HCT116 (cell line): ENCODE results near the gene KMT5C. TPM values are rescaled to one million over a fixed set of nuclear protein-coding genes. Genes with fewer than 3 reads are reported as not detected.

Experiments used
- ATAC-seq: fragments of 200-7000 bp; cut with Tn5 transposase; 2 replicates; pipeline ENCODE4 v1.9.1; 2020; ENCODE audit warnings: mild to moderate bottlenecking, moderate library complexity
- BruUV-seq: library from RNA; stranded (reverse); fragments of 400-500 nt; replicated peaks from 2 replicates; lab custom pipeline; 2021; lab: Mats Ljungman, UMichigan
- CTCF ChIA-PET: fragments of 300-600 bp; sonication (Branson Sonifier 250); formaldehyde crosslinking; loops from one replicate; lab custom pipeline; 2021; ENCODE audit warnings: antibody characterized with exemption; lab: Charles Lee
- POLR2A ChIA-PET: fragments of 300-600, 350-600 bp; sonication (Branson Sonifier 250); formaldehyde crosslinking; loops from one replicate; lab custom pipeline; 2021; ENCODE audit warnings: antibody characterized with exemption; lab: Charles Lee
- RAD21 ChIA-PET, 2 experiments: fragments of 300-600 bp; sonication (Branson Sonifier 250); formaldehyde crosslinking; loops; one replicate each; lab custom pipeline; 2023; ENCODE audit warnings: low total read pairs in 2 of 2; ENCODE audit not compliant: uncharacterized antibody in 2 of 2, unreplicated experiment in 2 of 2, low non-redundant PET in 1 of 2; lab: Charles Lee
- DNase-seq: peaks from one replicate; pipeline ENCODE4 v3.0.0-alpha.2; 2010; ENCODE audit warnings: low read depth, low spot score
- H2AFZ ChIP-seq: fragments of 200-600 bp; shearing (Covaris generic), sonication (generic); 2 replicates; pipeline ENCODE4 v1.6.1; 2017; ENCODE audit warnings: low read depth, mixed run types, mixed read lengths, antibody characterized with exemption, low read length; ENCODE audit not compliant: poor library complexity, severe bottlenecking
- H3K27ac ChIP-seq: 2 replicates; pipeline ENCODE4 v1.5.1; 2012; ENCODE audit warnings: low read depth, low read length
- H3K27me3 ChIP-seq: fragments of 200-600 bp; sonication (generic); 2 replicates; pipeline ENCODE4 v1.6.1; 2016; ENCODE audit warnings: mixed run types, low read length, mixed read lengths; ENCODE audit not compliant: insufficient read depth
- H3K36me3 ChIP-seq, 2 experiments: fragments of 200-500 bp in 1 of 2; fragments of 200-600 bp in 1 of 2; sonication (Bioruptor generic) in 1 of 2; sonication (generic) in 1 of 2; 2 replicates each; pipeline versions ENCODE4 v1.5.1 to v1.6.1; 2014 to 2016; ENCODE audit warnings: low read length in 2 of 2, inconsistent platforms in 1 of 2, mixed read lengths in 1 of 2, mixed run types in 1 of 2; ENCODE audit not compliant: insufficient read depth in 2 of 2, control insufficient read depth in 1 of 2
- H3K4me1 ChIP-seq, 2 experiments: fragments of 200-600 bp in 1 of 2; sonication (generic) in 1 of 2; 2 replicates each; pipeline versions ENCODE4 v1.5.1 to v1.6.1; 2012 to 2017; ENCODE audit warnings: low read length in 2 of 2, inconsistent platforms in 1 of 2, mild to moderate bottlenecking in 1 of 2, mixed read lengths in 1 of 2, mixed run types in 1 of 2, moderate library complexity in 1 of 2; ENCODE audit not compliant: insufficient read depth in 2 of 2, control insufficient read depth in 1 of 2
- H3K4me2 ChIP-seq: fragments of 200-600 bp; sonication (generic); 2 replicates; pipeline ENCODE4 v1.6.1; 2017; ENCODE audit warnings: mixed run types, low read length, mixed read lengths
- H3K4me3 ChIP-seq, 2 experiments: fragments of 200-600 bp in 1 of 2; sonication (generic) in 1 of 2; replicated peaks in 1 of 2; 2 replicates each; pipeline ENCODE4 v1.5.1; 2011 to 2016; ENCODE audit warnings: low read length in 2 of 2, control low read depth in 1 of 2, low read depth in 1 of 2, mild to moderate bottlenecking in 1 of 2, mixed read lengths in 1 of 2, mixed run types in 1 of 2
- H3K79me2 ChIP-seq: fragments of 200-600 bp; sonication (generic); 2 replicates; pipeline ENCODE4 v1.6.1; 2017; ENCODE audit warnings: mild to moderate bottlenecking, mixed run types, low read length, moderate library complexity, mixed read lengths; ENCODE audit not compliant: insufficient read depth
- H3K9ac ChIP-seq: fragments of 200-600 bp; sonication (generic); 2 replicates; pipeline ENCODE4 v1.6.1; 2016; ENCODE audit warnings: low read length, mixed read lengths
- H3K9me2 ChIP-seq: fragments of 200-600 bp; sonication (generic), shearing (Covaris generic); 2 replicates; pipeline ENCODE4 v1.6.1; 2017; ENCODE audit warnings: mixed run types, mild to moderate bottlenecking, moderate library complexity; ENCODE audit not compliant: insufficient read depth
- H3K9me3 ChIP-seq, 2 experiments: fragments of 200-500 bp in 1 of 2; fragments of 200-600 bp in 1 of 2; sonication (Bioruptor generic) in 1 of 2; sonication (generic) in 1 of 2; 2 replicates each; pipeline ENCODE4 v1.6.1; 2014 to 2017; ENCODE audit warnings: low read length in 2 of 2, mixed read lengths in 2 of 2, inconsistent platforms in 1 of 2, low read depth in 1 of 2, mild to moderate bottlenecking in 1 of 2, mixed run types in 1 of 2, moderate library complexity in 1 of 2; ENCODE audit not compliant: control insufficient read depth in 1 of 2, insufficient read depth in 1 of 2
- H4K20me1 ChIP-seq: fragments of 200-600 bp; sonication (generic), shearing (Covaris generic); 2 replicates; pipeline ENCODE4 v1.6.1; 2017; ENCODE audit warnings: mixed run types, mild to moderate bottlenecking, moderate library complexity; ENCODE audit not compliant: insufficient read depth
- CEBPB ChIP-seq: IDR thresholded peaks from 2 replicates; pipeline ENCODE4 v1.6.1; 2012; ENCODE audit warnings: low read depth
- EZH2phosphoT487 ChIP-seq: fragments of 200-600 bp; IDR thresholded peaks from 2 replicates; pipeline ENCODE4 v1.6.1; 2018; ENCODE audit warnings: antibody characterized with exemption, borderline replicate concordance
- POLR2A ChIP-seq: IDR thresholded peaks from 2 replicates; pipeline ENCODE4 v1.7.0; 2011; ENCODE audit warnings: borderline replicate concordance; ENCODE audit not compliant: insufficient read depth, insufficient read length; ENCODE audit errors: extremely low read depth
- POLR2AphosphoS5 ChIP-seq: IDR thresholded peaks from 2 replicates; pipeline ENCODE4 v1.6.1; 2011; ENCODE audit warnings: mild to moderate bottlenecking, low read depth, low read length, moderate library complexity
- SRF ChIP-seq: IDR thresholded peaks from 2 replicates; pipeline ENCODE4 v1.6.1; 2012; ENCODE audit warnings: low read depth
- ZNF274 ChIP-seq: fragments of 200-500 bp; sonication (Bioruptor generic); IDR thresholded peaks from 2 replicates; pipeline ENCODE4 v1.6.1; 2014; ENCODE audit warnings: mild to moderate bottlenecking, low read depth, low read length, inconsistent platforms
- intact Hi-C: fragments of 100-400 bp; cut with micrococcal nuclease; formaldehyde crosslinking; loops from 2 replicates; pipeline ENCODE4 v1.10.0; 2022
- total RNA-seq: library from RNA; stranded (reverse); gene quantifications from one replicate; pipeline ENCODE4 v1.2.1, GENCODE V29; 2021; ENCODE audit not compliant: unreplicated experiment

The KMT5C gene
- total RNA-seq, 1 experiment from 2014 or later = 27.5 TPM

GRCh38 chr19:55391191-55391670 is 51.6 kb downstream of the KMT5C start:
- Histone ChIP-seq H4K20me1 (peaks cover 48% of the 10 kb centered on the region; the same call in 1 of the 2 replicates), H2AFZ (no peak overlapping the region), H3K79me2 (peaks cover 34% of the 10 kb centered on the region), H3K36me3 (peaks cover 18 to 40% of the 10 kb centered on the region in 2 experiments), H3K4me1 (peaks cover 12 to 52% of the 10 kb centered on the region in 2 experiments), H3K9me2 (no peaks in the 10 kb centered on the region), H3K27ac (no peak overlapping the region; the same call in 1 of the 2 replicates), H3K4me2 (no peak overlapping the region), H3K9ac (no peak overlapping the region), H3K9me3 (no peaks in the 10 kb centered on the region), H3K27me3 (no peaks in the 10 kb centered on the region), H3K4me3 (no peak overlapping the region)
- no TSS peak for BruUV-seq
- TF ChIP-seq ZNF274 = no peak
- TF ChIP-seq SRF = no peak
- peak; percentile 23 for TF ChIP-seq POLR2A
- TF ChIP-seq POLR2AphosphoS5 = peak; percentile 36
- CTCF ChIA-PET = interaction anchor here (1.6 kb wide), 1 partner anchor 90 kb away, joined by 3 read pairs; no protein-coding TSS in a partner anchor
- ATAC-seq = peak; percentile 11; the same call in 1 of the 2 replicates
- no peak for DNase-seq
- RAD21 ChIA-PET = no interaction called here
- POLR2A ChIA-PET = interaction anchor here (1.0 to 2.5 kb wide), 5 partner anchors 8 to 244 kb away, joined by 3 to 15 read pairs (median 4); no protein-coding TSS in a partner anchor
- intact Hi-C loops = no loop called here

- POLR2A ChIA-PET = interaction anchor here (0.9 to 1.1 kb wide), 3 partner anchors 9 to 29 kb away, joined by 3 read pairs; partner anchors contain the start of gene UBE2S
Measured at GRCh38 chr19:55391702-55392615, 52.3 kb downstream of the KMT5C start.

More at GRCh38 chr19:55391702-55392615, 52.3 kb downstream of the KMT5C start:
- ATAC-seq (no peak), DNase-seq (no peak)
- no peak overlapping the region for H3K4me3 ChIP-seq
- no TSS peak for BruUV-seq
- no peak overlapping the region for H3K4me2 ChIP-seq
- H3K27ac ChIP-seq = no peak overlapping the region
- CTCF ChIA-PET = interaction anchor here (1.6 kb wide), 1 partner anchor 90 kb away, joined by 3 read pairs; no protein-coding TSS in a partner anchor
- H3K9me2 ChIP-seq = no peaks in the 10 kb centered on the region
- 0 out of 2 replicates have a peak, but pooled peaks have one; percentile 11 for TF ChIP-seq POLR2AphosphoS5
- TF ChIP-seq EZH2phosphoT487 = no peak
- TF ChIP-seq CEBPB = no peak
- H2AFZ ChIP-seq = no peak overlapping the region
- no peaks in the 10 kb centered on the region for H3K9me3 ChIP-seq
- H4K20me1 ChIP-seq = peaks cover 42% of the 10 kb centered on the region; the same call in 1 of the 2 replicates
- H3K79me2 ChIP-seq = peaks cover 27% of the 10 kb centered on the region
- H3K9ac ChIP-seq = no peak overlapping the region
- RAD21 ChIA-PET = no interaction called here
- no peaks in the 10 kb centered on the region for H3K27me3 ChIP-seq
- intact Hi-C loops = no loop called here
- peaks cover 16 to 32% of the 10 kb centered on the region in 2 experiments for H3K36me3 ChIP-seq
- H3K4me1 ChIP-seq = peaks cover 11 to 48% of the 10 kb centered on the region in 2 experiments
